ENCODE results near the gene LAIR2. TPM values are rescaled to one million over a fixed set of nuclear protein-coding genes. Genes with fewer than 3 reads are reported as not detected.

Gene LAIR2
- total and polyA plus RNA-seq, 4 donors, result 0.19 to 0.24 TPM; not detected in 2

GRCh38 chr19:54532528-54532927, 29.9 kb downstream of the LAIR2 start:
- peaks cover 0 to 5% (median 0%) of the 10 kb centered on the region in 4 donors for H3K9me3 ChIP-seq (ENCODE audit: control insufficient read depth in 4 of 4, low read length in 3 of 4)
- no peak overlapping the region for H3K4me3 ChIP-seq (ENCODE audit: low read depth in 1 of 3, low read length in 3 of 3)
- H3K9ac ChIP-seq (ENCODE audit: low read depth in 1 of 2, low read length in 2 of 2), result no peak overlapping the region
- no peak for DNase-seq (ENCODE audit: low spot score)
- no peaks in the 10 kb centered on the region for H3K36me3 ChIP-seq (ENCODE audit: control insufficient read depth in 4 of 4, insufficient read depth in 3 of 4, low read depth in 1 of 4, low read length in 3 of 4)
- H3K27me3 ChIP-seq (ENCODE audit: control insufficient read depth in 4 of 4, insufficient read depth in 4 of 4, low read length in 3 of 4), result peaks cover 0 to 13% (median under 1%) of the 10 kb centered on the region in 4 donors
- H3K27ac ChIP-seq (ENCODE audit: low read depth in 1 of 2, low read length in 2 of 2), result no peak overlapping the region
- WGBS, result 59% methylated on average over 4 of the region's 4 CpGs
- TF ChIP-seq HNF4G (IDR thresholded peaks at IDR 0.05), result no peak
- TF ChIP-seq NR2F2 (IDR thresholded peaks at IDR 0.05), result no peak
- no peak for TF ChIP-seq ZBTB33 (IDR thresholded peaks at IDR 0.05)
- no peak for TF ChIP-seq YY1 (IDR thresholded peaks at IDR 0.05)
- no peak for TF ChIP-seq SP1 (IDR thresholded peaks at IDR 0.05)
- TF ChIP-seq FOXA2 (IDR thresholded peaks at IDR 0.05), result no peak
- no peak for TF ChIP-seq TAF1 (conservative IDR thresholded peaks at IDR 0.05)
- no peak for TF ChIP-seq FOXA1 (IDR thresholded peaks at IDR 0.05)
- no peak for TF ChIP-seq REST (IDR thresholded peaks at IDR 0.05)
- TF ChIP-seq JUND (IDR thresholded peaks at IDR 0.05), result no peak
- TF ChIP-seq HNF4A (conservative IDR thresholded peaks at IDR 0.05), result no peak
- no peak for TF ChIP-seq GABPA (IDR thresholded peaks at IDR 0.05 in 1 of 2, conservative IDR thresholded peaks at IDR 0.05 in 1 of 2)
- no peak for TF ChIP-seq CTCF (IDR thresholded peaks at IDR 0.05; ENCODE audit: low read depth, low read length, missing input control)
- TF ChIP-seq ATF3 (IDR thresholded peaks at IDR 0.05), result no peak
- no peak for TF ChIP-seq RXRA (IDR thresholded peaks at IDR 0.05)
- no peak for TF ChIP-seq EGR1 (IDR thresholded peaks at IDR 0.05; ENCODE audit: low read depth in 2 of 2)
- H3K4me1 ChIP-seq (ENCODE audit: control insufficient read depth in 4 of 4, insufficient read depth in 4 of 4, low read length in 3 of 4), result no peaks in the 10 kb centered on the region

GRCh38 chr19:54533476-54533875, 30.8 kb downstream of the LAIR2 start:
- Histone ChIP-seq H3K4me1 (ENCODE audit: control insufficient read depth in 4 of 4, insufficient read depth in 4 of 4, low read length in 3 of 4) (no peaks in the 10 kb centered on the region), H3K36me3 (ENCODE audit: control insufficient read depth in 4 of 4, insufficient read depth in 3 of 4, low read depth in 1 of 4, low read length in 3 of 4) (no peaks in the 10 kb centered on the region), H3K27ac (ENCODE audit: low read depth in 1 of 2, low read length in 2 of 2) (no peak overlapping the region), H3K27me3 (ENCODE audit: control insufficient read depth in 4 of 4, insufficient read depth in 4 of 4, low read length in 3 of 4) (peaks cover 0 to 13% (median under 1%) of the 10 kb centered on the region in 4 donors), H3K9ac (ENCODE audit: low read depth in 1 of 2, low read length in 2 of 2) (no peak overlapping the region), H3K9me3 (ENCODE audit: control insufficient read depth in 4 of 4, low read length in 3 of 4) (no peaks in the 10 kb centered on the region), H3K4me3 (ENCODE audit: low read depth in 1 of 3, low read length in 3 of 3) (no peak overlapping the region)
- DNase-seq (ENCODE audit: low spot score), result no peak
- 72% methylated on average over 8 of the region's 8 CpGs for WGBS
- TF ChIP-seq GABPA (IDR thresholded peaks at IDR 0.05 in 1 of 2, conservative IDR thresholded peaks at IDR 0.05 in 1 of 2), result no peak
- TF ChIP-seq ZBTB33 (IDR thresholded peaks at IDR 0.05), result no peak
- TF ChIP-seq RXRA (IDR thresholded peaks at IDR 0.05), result no peak
- TF ChIP-seq TAF1 (conservative IDR thresholded peaks at IDR 0.05), result no peak
- TF ChIP-seq SP1 (IDR thresholded peaks at IDR 0.05), result no peak
- TF ChIP-seq HNF4G (IDR thresholded peaks at IDR 0.05), result no peak
- TF ChIP-seq REST (IDR thresholded peaks at IDR 0.05), result no peak
- TF ChIP-seq CTCF (IDR thresholded peaks at IDR 0.05; ENCODE audit: low read depth, low read length, missing input control), result no peak

Data from liver (tissue), 9 donors.